ENCODE measurements around the gene CHD1.

Gene CHD1

GRCh38 chr5:98916540-98916939 lies 12.3 kb downstream of the CHD1 start:
- Histone ChIP-seq H4K20me1 (ENCODE audit: insufficient read depth, low read length) (peaks cover 8% of the 10 kb centered on the region; the same call in 1 of the 2 replicates), H3K36me3 (replicated peaks; ENCODE audit: insufficient read depth, low read length) (no peaks in the 10 kb centered on the region; the same call in 1 of the 2 replicates), H2AFZ (ENCODE audit: low read length) (no peak overlapping the region), H3K27ac (ENCODE audit: low read length) (no peak overlapping the region), H3K27me3 (replicated peaks; ENCODE audit: insufficient read depth, low read length) (no peaks in the 10 kb centered on the region), H3K9ac (ENCODE audit: low read length) (no peak overlapping the region), H3K9me2 (replicated peaks; ENCODE audit: insufficient read depth, low read length) (no peaks in the 10 kb centered on the region), H3K9me3 (replicated peaks; ENCODE audit: insufficient read depth, low read length) (no peaks in the 10 kb centered on the region), H3F3A (ENCODE audit: insufficient read depth, low read length) (no peaks in the 10 kb centered on the region), H3K4me3 (ENCODE audit: low read length) (no peak overlapping the region), H3K79me2 (ENCODE audit: low read length) (peaks cover 86% of the 10 kb centered on the region), H3K4me2 (ENCODE audit: low read depth, low read length) (no peak overlapping the region), H3K4me1 (ENCODE audit: low read length) (no peaks in the 10 kb centered on the region)
- DNase-seq = no peak
- TF ChIP-seq EZH2phosphoT487 (IDR thresholded peaks at IDR 0.05; ENCODE audit: low read length) (no peak), EZH2 (optimal IDR thresholded peaks at IDR 0.05; ENCODE audit: low read depth, low read length) (no peak)

GRCh38 chr5:98913911-98914310 lies 14.9 kb downstream of the CHD1 start:
- H3K9me2 ChIP-seq (replicated peaks; ENCODE audit: insufficient read depth, low read length) = no peaks in the 10 kb centered on the region
- no peak overlapping the region for H2AFZ ChIP-seq (ENCODE audit: low read length)
- H3K4me3 ChIP-seq (ENCODE audit: low read length) = no peak overlapping the region
- H3K79me2 ChIP-seq (ENCODE audit: low read length) = peaks cover 84% of the 10 kb centered on the region
- H4K20me1 ChIP-seq (ENCODE audit: insufficient read depth, low read length) = peaks cover 6% of the 10 kb centered on the region; the same call in 1 of the 2 replicates
- TF ChIP-seq CTCF (IDR thresholded peaks at IDR 0.05; ENCODE audit: low read length) (no peak), EZH2 (optimal IDR thresholded peaks at IDR 0.05; ENCODE audit: low read depth, low read length) (no peak), EZH2phosphoT487 (IDR thresholded peaks at IDR 0.05; ENCODE audit: low read length) (no peak)
- no peak for DNase-seq
- H3K9ac ChIP-seq (ENCODE audit: low read length) = no peak overlapping the region
- no peak overlapping the region for H3K4me2 ChIP-seq (ENCODE audit: low read depth, low read length)
- no peak overlapping the region for H3K27ac ChIP-seq (ENCODE audit: low read length)
- H3K27me3 ChIP-seq (replicated peaks; ENCODE audit: insufficient read depth, low read length) = no peaks in the 10 kb centered on the region
- no peaks in the 10 kb centered on the region for H3K9me3 ChIP-seq (replicated peaks; ENCODE audit: insufficient read depth, low read length)
- H3K4me1 ChIP-seq (ENCODE audit: low read length) = no peaks in the 10 kb centered on the region
- H3F3A ChIP-seq (ENCODE audit: insufficient read depth, low read length) = no peaks in the 10 kb centered on the region
- H3K36me3 ChIP-seq (replicated peaks; ENCODE audit: insufficient read depth, low read length) = no peaks in the 10 kb centered on the region

GRCh38 chr5:98911280-98912040 lies 17.3 kb downstream of the CHD1 start:
- Histone ChIP-seq H3K79me2 (ENCODE audit: low read length) (peaks cover 79% of the 10 kb centered on the region), H3F3A (ENCODE audit: insufficient read depth, low read length) (no peaks in the 10 kb centered on the region), H3K4me1 (ENCODE audit: low read length) (no peaks in the 10 kb centered on the region), H3K36me3 (replicated peaks; ENCODE audit: insufficient read depth, low read length) (no peaks in the 10 kb centered on the region), H3K9ac (ENCODE audit: low read length) (no peak overlapping the region), H3K4me2 (ENCODE audit: low read depth, low read length) (no peak overlapping the region), H3K9me3 (replicated peaks; ENCODE audit: insufficient read depth, low read length) (no peaks in the 10 kb centered on the region), H3K27ac (ENCODE audit: low read length) (no peak overlapping the region), H2AFZ (ENCODE audit: low read length) (no peak overlapping the region), H3K27me3 (replicated peaks; ENCODE audit: insufficient read depth, low read length) (no peaks in the 10 kb centered on the region), H4K20me1 (ENCODE audit: insufficient read depth, low read length) (peaks cover 15% of the 10 kb centered on the region; the same call in 1 of the 2 replicates), H3K9me2 (replicated peaks; ENCODE audit: insufficient read depth, low read length) (no peaks in the 10 kb centered on the region), H3K4me3 (ENCODE audit: low read length) (no peak overlapping the region)
- TF ChIP-seq EZH2 (optimal IDR thresholded peaks at IDR 0.05; ENCODE audit: low read depth, low read length) = no peak
- no peak for TF ChIP-seq EZH2phosphoT487 (IDR thresholded peaks at IDR 0.05; ENCODE audit: low read length)
- TF ChIP-seq CTCF (IDR thresholded peaks at IDR 0.05; ENCODE audit: low read length) = no peak
- no peak for DNase-seq

GRCh38 chr5:98909363-98909762 lies 19.4 kb downstream of the CHD1 start:
- no peaks in the 10 kb centered on the region for H3K4me1 ChIP-seq (ENCODE audit: low read length)
- no peak overlapping the region for H3K9ac ChIP-seq (ENCODE audit: low read length)
- no peaks in the 10 kb centered on the region for H3K9me3 ChIP-seq (replicated peaks; ENCODE audit: insufficient read depth, low read length)
- TF ChIP-seq EZH2phosphoT487 (IDR thresholded peaks at IDR 0.05; ENCODE audit: low read length) (no peak), CTCF (IDR thresholded peaks at IDR 0.05; ENCODE audit: low read length) (no peak), EZH2 (optimal IDR thresholded peaks at IDR 0.05; ENCODE audit: low read depth, low read length) (no peak)
- peaks cover 85% of the 10 kb centered on the region for H3K79me2 ChIP-seq (ENCODE audit: low read length)
- H3K27ac ChIP-seq (ENCODE audit: low read length) = no peak overlapping the region
- H3K36me3 ChIP-seq (replicated peaks; ENCODE audit: insufficient read depth, low read length) = peaks cover 4% of the 10 kb centered on the region
- no peaks in the 10 kb centered on the region for H3K9me2 ChIP-seq (replicated peaks; ENCODE audit: insufficient read depth, low read length)
- no peaks in the 10 kb centered on the region for H3F3A ChIP-seq (ENCODE audit: insufficient read depth, low read length)
- H2AFZ ChIP-seq (ENCODE audit: low read length) = no peak overlapping the region
- peaks cover 21% of the 10 kb centered on the region; the same call in 1 of the 2 replicates for H4K20me1 ChIP-seq (ENCODE audit: insufficient read depth, low read length)
- H3K27me3 ChIP-seq (replicated peaks; ENCODE audit: insufficient read depth, low read length) = no peaks in the 10 kb centered on the region
- no peak overlapping the region for H3K4me2 ChIP-seq (ENCODE audit: low read depth, low read length)
- DNase-seq = no peak
- H3K4me3 ChIP-seq (ENCODE audit: low read length) = no peak overlapping the region

All from MM.1S (cell line).